ENCODE data around the gene XRN1.
"Not testable (repeated sequence)": the region's sequence is repeated elsewhere in the genome, so short reads cannot be mapped to it uniquely, and the experiment has no call there.

The XRN1 gene

DNA sequence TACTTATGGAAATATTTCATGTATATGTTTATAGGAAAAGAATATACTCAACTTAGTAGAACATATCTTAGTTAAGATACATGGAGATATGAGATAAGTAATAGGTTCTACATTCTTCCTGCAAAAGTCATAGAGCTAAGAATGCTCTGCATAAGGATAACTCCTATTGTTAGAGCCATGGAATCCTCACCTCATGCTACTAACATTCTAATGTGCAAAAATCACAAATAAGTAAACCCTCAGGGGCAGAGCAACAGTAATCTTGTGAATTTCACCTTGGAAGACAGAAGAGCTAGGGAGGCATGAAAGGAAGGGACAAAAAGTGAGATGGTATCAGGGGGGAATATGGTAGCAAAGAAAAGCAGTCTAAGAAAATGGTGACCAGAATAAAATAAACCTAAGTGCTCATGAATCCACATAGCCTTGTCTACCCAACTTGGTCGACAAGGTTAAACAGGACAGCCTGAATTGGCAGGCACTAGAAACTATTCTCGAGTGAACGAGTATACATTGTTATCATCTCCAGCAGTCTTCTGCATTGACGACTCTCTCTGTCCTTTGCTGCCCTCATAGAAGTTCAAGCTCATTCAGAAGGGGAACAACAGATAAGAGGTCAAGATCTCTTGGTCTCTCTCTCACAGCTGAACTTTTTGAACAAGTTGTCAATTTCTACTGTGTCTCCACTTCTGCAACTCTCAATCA, 52.8 kb downstream of the XRN1 start:
- Histone ChIP-seq H3K27me3 (ENCODE audit: control insufficient read depth in 1 of 2, insufficient read depth in 2 of 2, low read length in 2 of 2) (no peaks in the 10 kb centered on the region), H3K27ac (ENCODE audit: low read depth, low read length) (no peak overlapping the region), H3K9me3 (ENCODE audit: control insufficient read depth in 1 of 2, low read length in 2 of 2) (peaks cover 0 to 2% of the 10 kb centered on the region in 2 donors), H3K36me3 (ENCODE audit: control insufficient read depth in 1 of 2, insufficient read depth in 2 of 2, low read length in 2 of 2) (peaks cover 28 to 63% of the 10 kb centered on the region in 2 donors), H3K4me3 (ENCODE audit: low read depth in 1 of 2, low read length in 2 of 2) (no peak overlapping the region), H3K9ac (ENCODE audit: low read depth in 1 of 2, low read length in 2 of 2) (no peak overlapping the region), H3K4me1 (ENCODE audit: control insufficient read depth in 1 of 2, insufficient read depth in 2 of 2, low read length in 2 of 2) (no peaks in the 10 kb centered on the region)

DNA sequence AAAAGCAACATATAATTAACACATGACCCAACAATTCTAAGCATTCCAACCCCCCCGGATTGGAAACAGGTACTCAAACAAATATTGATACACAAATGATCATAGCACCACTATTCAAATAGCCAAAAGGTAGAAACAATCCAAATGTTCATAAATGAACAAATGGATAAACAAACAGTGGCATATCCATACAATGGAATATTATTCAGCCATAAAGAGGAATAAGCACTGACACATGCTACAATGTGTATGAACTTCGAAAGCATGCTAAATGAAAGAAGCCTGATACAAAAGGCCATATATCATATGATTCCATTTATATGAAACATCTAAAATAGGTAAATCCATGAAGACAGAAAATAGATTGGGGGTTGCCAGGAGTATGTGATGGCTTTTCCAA, 62.8 kb downstream of the XRN1 start:
- no peak overlapping the region for H3K27ac ChIP-seq (ENCODE audit: low read depth, low read length)
- H3K27me3 ChIP-seq (ENCODE audit: control insufficient read depth in 1 of 2, insufficient read depth in 2 of 2, low read length in 2 of 2): no peaks in the 10 kb centered on the region
- no peak overlapping the region for H3K4me3 ChIP-seq (ENCODE audit: low read depth in 1 of 2, low read length in 2 of 2)
- H3K9ac ChIP-seq (ENCODE audit: low read depth in 1 of 2, low read length in 2 of 2): no peak overlapping the region
- peaks cover 20 to 66% of the 10 kb centered on the region in 2 donors for H3K36me3 ChIP-seq (ENCODE audit: control insufficient read depth in 1 of 2, insufficient read depth in 2 of 2, low read length in 2 of 2)
- no peaks in the 10 kb centered on the region for H3K4me1 ChIP-seq (ENCODE audit: control insufficient read depth in 1 of 2, insufficient read depth in 2 of 2, low read length in 2 of 2)
- H3K9me3 ChIP-seq (ENCODE audit: control insufficient read depth in 1 of 2, low read length in 2 of 2): no peaks in the 10 kb centered on the region

DNA sequence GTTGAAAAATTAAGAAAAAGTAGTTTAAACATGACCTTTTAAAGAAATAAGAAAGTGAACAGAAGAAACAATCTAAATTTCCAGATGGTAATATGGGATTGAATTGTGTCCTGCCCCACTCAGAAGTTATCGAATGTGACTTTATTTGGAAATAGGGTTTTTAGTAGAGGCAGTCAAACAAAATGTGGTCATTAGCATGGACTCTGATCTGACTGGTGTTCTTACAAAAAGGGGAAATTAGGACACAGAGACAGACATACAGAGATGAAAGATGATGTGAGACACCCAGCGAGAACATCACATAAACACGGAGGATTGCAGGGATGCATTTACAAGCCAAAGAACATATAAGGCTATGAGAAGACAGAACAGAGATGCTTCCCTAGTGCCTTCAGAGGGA, 73.2 kb downstream of the XRN1 start:
- H3K4me1 ChIP-seq (ENCODE audit: control insufficient read depth in 1 of 2, insufficient read depth in 2 of 2, low read length in 2 of 2): no peaks in the 10 kb centered on the region
- H3K9ac ChIP-seq (ENCODE audit: low read depth in 1 of 2, low read length in 2 of 2): no peak overlapping the region
- H3K27me3 ChIP-seq (ENCODE audit: control insufficient read depth in 1 of 2, insufficient read depth in 2 of 2, low read length in 2 of 2): no peaks in the 10 kb centered on the region
- no peak overlapping the region for H3K4me3 ChIP-seq (ENCODE audit: low read depth in 1 of 2, low read length in 2 of 2)
- H3K27ac ChIP-seq (ENCODE audit: low read depth, low read length): no peak overlapping the region
- no peaks in the 10 kb centered on the region for H3K9me3 ChIP-seq (ENCODE audit: control insufficient read depth in 1 of 2, low read length in 2 of 2)
- peaks cover 20 to 39% of the 10 kb centered on the region in 2 donors for H3K36me3 ChIP-seq (ENCODE audit: control insufficient read depth in 1 of 2, insufficient read depth in 2 of 2, low read length in 2 of 2)

DNA sequence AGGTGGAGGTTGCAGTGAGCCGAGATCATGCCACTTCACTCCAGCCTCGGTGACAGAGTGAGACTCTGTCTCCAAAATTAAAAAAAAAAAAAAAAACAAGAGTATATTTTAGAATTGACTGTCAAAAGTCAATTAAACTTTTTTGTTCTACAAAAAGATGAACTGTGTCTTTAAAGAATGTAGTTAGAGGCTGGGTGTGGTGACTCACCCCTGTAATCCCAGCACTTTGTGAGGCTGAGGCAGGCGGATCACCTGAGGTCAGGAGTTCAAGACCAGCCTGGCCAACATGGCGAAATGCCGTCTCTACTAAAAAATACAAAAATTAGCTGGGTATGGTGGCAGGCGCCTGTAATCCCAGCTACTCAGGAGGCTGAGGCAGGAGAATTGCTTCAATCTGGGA, 78.3 kb downstream of the XRN1 start:
- H3K4me1 ChIP-seq (ENCODE audit: control insufficient read depth in 1 of 2, insufficient read depth in 2 of 2, low read length in 2 of 2); H3K9ac ChIP-seq (ENCODE audit: low read depth in 1 of 2, low read length in 2 of 2); H3K27me3 ChIP-seq (ENCODE audit: control insufficient read depth in 1 of 2, insufficient read depth in 2 of 2, low read length in 2 of 2); H3K9me3 ChIP-seq (ENCODE audit: control insufficient read depth in 1 of 2, low read length in 2 of 2); H3K27ac ChIP-seq (ENCODE audit: low read depth, low read length); H3K4me3 ChIP-seq (ENCODE audit: low read depth in 1 of 2, low read length in 2 of 2): not testable (repeated sequence)
- H3K36me3 ChIP-seq (ENCODE audit: control insufficient read depth in 1 of 2, insufficient read depth in 2 of 2, low read length in 2 of 2): peaks cover 14 to 46% of the 10 kb centered on the region in 2 donors

DNA sequence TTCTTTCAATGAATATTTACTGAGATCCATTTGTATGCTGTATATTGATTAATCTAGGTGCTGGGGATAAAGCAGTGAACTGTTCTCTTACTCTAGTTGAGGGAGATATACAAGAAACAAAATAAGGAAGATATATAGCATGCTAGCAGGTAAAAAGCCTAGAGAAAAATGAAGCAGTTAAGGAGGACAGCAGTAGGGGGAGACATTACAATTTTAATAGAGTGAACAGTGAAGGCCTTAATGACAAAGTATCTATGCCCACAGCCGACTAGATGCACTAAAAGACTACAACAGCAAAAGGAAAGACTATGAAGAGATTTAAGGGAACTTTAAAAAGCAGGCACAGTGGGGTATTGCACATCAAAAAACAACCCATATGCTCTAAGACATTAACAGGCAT, 81.4 kb downstream of the XRN1 start:
- Histone ChIP-seq H3K27ac (ENCODE audit: low read depth, low read length) (no peak overlapping the region), H3K36me3 (ENCODE audit: control insufficient read depth in 1 of 2, insufficient read depth in 2 of 2, low read length in 2 of 2) (peaks cover 21 to 45% of the 10 kb centered on the region in 2 donors)

DNA sequence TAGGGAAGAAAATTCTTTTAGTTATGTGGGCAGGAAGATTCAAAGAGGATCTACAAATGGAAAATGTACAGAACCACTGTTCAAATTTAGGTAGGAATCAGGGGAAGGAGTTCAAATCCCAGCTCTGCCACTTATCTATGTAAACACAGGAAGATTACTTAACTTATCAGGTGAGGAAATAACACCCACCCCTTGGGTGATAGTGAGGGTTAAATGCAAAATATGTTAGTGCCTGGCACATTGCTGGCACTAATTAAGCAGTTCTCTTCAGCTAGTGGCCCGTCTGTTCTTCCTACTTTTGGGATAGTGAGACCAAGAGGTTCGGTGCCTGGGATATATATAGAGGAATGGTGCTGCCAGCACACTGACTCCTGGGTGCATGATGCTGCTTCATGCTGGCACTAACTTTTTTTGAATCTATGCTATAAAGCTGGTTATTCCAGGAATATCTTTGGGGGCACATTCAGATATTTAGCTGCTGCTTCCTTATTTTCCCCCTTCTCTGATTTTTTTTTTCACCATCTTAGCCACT, 83.8 kb downstream of the XRN1 start:
- no peaks in the 10 kb centered on the region for H3K27me3 ChIP-seq (ENCODE audit: control insufficient read depth in 1 of 2, insufficient read depth in 2 of 2, low read length in 2 of 2)
- no peaks in the 10 kb centered on the region for H3K4me1 ChIP-seq (ENCODE audit: control insufficient read depth in 1 of 2, insufficient read depth in 2 of 2, low read length in 2 of 2)
- H3K9me3 ChIP-seq (ENCODE audit: control insufficient read depth in 1 of 2, low read length in 2 of 2): no peaks in the 10 kb centered on the region
- no peak overlapping the region for H3K4me3 ChIP-seq (ENCODE audit: low read depth in 1 of 2, low read length in 2 of 2)
- H3K27ac ChIP-seq (ENCODE audit: low read depth, low read length): no peak overlapping the region
- H3K36me3 ChIP-seq (ENCODE audit: control insufficient read depth in 1 of 2, insufficient read depth in 2 of 2, low read length in 2 of 2): peaks cover 35 to 45% of the 10 kb centered on the region in 2 donors
- H3K9ac ChIP-seq (ENCODE audit: low read depth in 1 of 2, low read length in 2 of 2): no peak overlapping the region

More for the DNA sequence above, 81.4 kb downstream of the XRN1 start:
- Histone ChIP-seq H3K9me3 (ENCODE audit: control insufficient read depth in 1 of 2, low read length in 2 of 2) (no peaks in the 10 kb centered on the region), H3K4me3 (ENCODE audit: low read depth in 1 of 2, low read length in 2 of 2) (no peak overlapping the region), H3K27me3 (ENCODE audit: control insufficient read depth in 1 of 2, insufficient read depth in 2 of 2, low read length in 2 of 2) (no peaks in the 10 kb centered on the region), H3K9ac (ENCODE audit: low read depth in 1 of 2, low read length in 2 of 2) (no peak overlapping the region), H3K4me1 (ENCODE audit: control insufficient read depth in 1 of 2, insufficient read depth in 2 of 2, low read length in 2 of 2) (no peaks in the 10 kb centered on the region)

DNA sequence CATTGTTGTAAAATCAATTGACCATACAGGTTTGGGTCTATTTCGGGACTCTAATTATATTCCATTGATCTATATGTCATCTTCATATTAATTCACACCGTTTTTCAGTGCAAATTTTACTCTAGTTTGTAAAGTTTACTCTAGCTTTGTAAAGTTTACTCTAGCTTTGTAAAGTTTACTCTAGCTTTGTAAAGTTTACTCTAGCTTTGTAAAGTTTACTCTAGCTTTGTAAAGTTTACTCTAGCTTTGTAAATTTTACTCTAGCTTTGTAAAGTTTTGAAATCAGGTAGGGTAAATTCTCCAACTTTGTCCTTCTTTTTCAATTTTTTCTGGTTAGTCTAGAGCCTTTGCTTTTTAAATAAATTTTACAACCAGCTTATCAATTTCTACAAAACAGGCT, 84.4 kb downstream of the XRN1 start:
- not testable (repeated sequence) for H3K27ac ChIP-seq (ENCODE audit: low read depth, low read length); H3K4me1 ChIP-seq (ENCODE audit: control insufficient read depth in 1 of 2, insufficient read depth in 2 of 2, low read length in 2 of 2); H3K4me3 ChIP-seq (ENCODE audit: low read depth in 1 of 2, low read length in 2 of 2); H3K9ac ChIP-seq (ENCODE audit: low read depth in 1 of 2, low read length in 2 of 2); H3K9me3 ChIP-seq (ENCODE audit: control insufficient read depth in 1 of 2, low read length in 2 of 2); H3K27me3 ChIP-seq (ENCODE audit: control insufficient read depth in 1 of 2, insufficient read depth in 2 of 2, low read length in 2 of 2)
- peaks cover 38 to 42% of the 10 kb centered on the region in 2 donors for H3K36me3 ChIP-seq (ENCODE audit: control insufficient read depth in 1 of 2, insufficient read depth in 2 of 2, low read length in 2 of 2)

DNA sequence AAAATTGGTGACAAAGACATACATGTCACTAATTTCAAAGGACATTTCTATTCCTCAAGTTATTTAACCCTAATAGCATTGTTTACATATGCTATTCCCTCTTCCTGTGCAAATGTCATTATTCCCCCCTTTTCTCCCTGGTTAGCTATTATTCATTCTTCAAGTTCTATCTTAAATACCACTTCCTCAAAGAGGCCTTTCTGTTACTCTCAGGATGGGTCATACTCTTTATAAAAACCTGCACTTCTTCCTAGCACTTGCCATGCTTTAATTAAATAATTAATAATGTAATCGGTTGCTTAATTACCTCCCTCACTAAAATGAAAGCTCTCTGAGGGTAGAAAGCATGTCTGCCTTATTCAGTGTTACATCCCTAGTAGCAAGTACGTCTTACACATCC, 88.5 kb downstream of the XRN1 start:
- Histone ChIP-seq H3K27me3 (ENCODE audit: control insufficient read depth in 1 of 2, insufficient read depth in 2 of 2, low read length in 2 of 2) (no peaks in the 10 kb centered on the region), H3K36me3 (ENCODE audit: control insufficient read depth in 1 of 2, insufficient read depth in 2 of 2, low read length in 2 of 2) (peaks cover 40 to 67% of the 10 kb centered on the region in 2 donors), H3K9me3 (ENCODE audit: control insufficient read depth in 1 of 2, low read length in 2 of 2) (no peaks in the 10 kb centered on the region), H3K4me1 (ENCODE audit: control insufficient read depth in 1 of 2, insufficient read depth in 2 of 2, low read length in 2 of 2) (no peaks in the 10 kb centered on the region), H3K9ac (ENCODE audit: low read depth in 1 of 2, low read length in 2 of 2) (no peak overlapping the region), H3K4me3 (ENCODE audit: low read depth in 1 of 2, low read length in 2 of 2) (no peak overlapping the region), H3K27ac (ENCODE audit: low read depth, low read length) (no peak overlapping the region)

DNA sequence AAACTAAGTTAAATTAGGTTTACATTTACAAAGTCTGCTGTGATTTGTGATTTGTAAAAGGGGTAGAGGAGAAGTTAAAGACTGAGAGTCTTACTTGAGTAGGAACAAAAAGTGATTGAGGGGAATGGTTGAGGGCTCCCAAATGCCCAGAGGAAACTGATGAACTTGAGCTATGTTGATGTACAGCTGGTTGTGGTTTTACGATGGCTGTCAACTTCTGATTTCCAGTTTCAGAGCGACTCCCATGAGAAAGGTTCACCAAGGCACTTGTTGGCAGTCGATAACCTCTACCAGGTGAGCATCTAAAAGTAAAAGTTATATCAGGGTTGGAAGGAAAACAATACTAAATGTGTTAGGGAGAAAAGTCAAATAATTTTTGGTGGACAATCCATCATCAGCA, 91.0 kb downstream of the XRN1 start:
- Histone ChIP-seq H3K27me3 (ENCODE audit: control insufficient read depth in 1 of 2, insufficient read depth in 2 of 2, low read length in 2 of 2) (no peaks in the 10 kb centered on the region), H3K4me1 (ENCODE audit: control insufficient read depth in 1 of 2, insufficient read depth in 2 of 2, low read length in 2 of 2) (no peaks in the 10 kb centered on the region), H3K36me3 (ENCODE audit: control insufficient read depth in 1 of 2, insufficient read depth in 2 of 2, low read length in 2 of 2) (peaks cover 37 to 74% of the 10 kb centered on the region in 2 donors), H3K9me3 (ENCODE audit: control insufficient read depth in 1 of 2, low read length in 2 of 2) (no peaks in the 10 kb centered on the region), H3K4me3 (ENCODE audit: low read depth in 1 of 2, low read length in 2 of 2) (no peak overlapping the region), H3K27ac (ENCODE audit: low read depth, low read length) (no peak overlapping the region), H3K9ac (ENCODE audit: low read depth in 1 of 2, low read length in 2 of 2) (no peak overlapping the region)

DNA sequence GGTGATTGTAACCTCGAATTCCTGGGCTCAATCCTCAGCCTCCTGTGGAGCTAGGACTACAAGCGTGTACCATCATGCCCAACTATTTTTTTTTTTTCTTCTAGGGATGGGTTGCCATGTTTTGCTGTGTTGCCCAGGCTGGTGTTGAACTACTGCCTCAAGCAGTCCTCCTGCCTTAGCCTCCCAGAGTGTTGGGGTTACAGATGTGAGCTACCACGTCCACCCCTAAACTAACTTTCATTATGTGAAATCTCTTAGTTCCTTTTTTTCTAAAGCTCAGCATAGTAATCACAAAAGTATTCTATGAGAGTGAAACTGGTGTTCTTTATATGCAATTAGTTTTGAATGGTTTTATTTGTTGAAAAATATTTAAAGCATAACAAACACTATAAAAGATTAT, 92.1 kb downstream of the XRN1 start:
- no peaks in the 10 kb centered on the region for H3K27me3 ChIP-seq (ENCODE audit: control insufficient read depth in 1 of 2, insufficient read depth in 2 of 2, low read length in 2 of 2)
- H3K9me3 ChIP-seq (ENCODE audit: control insufficient read depth in 1 of 2, low read length in 2 of 2): no peaks in the 10 kb centered on the region
- H3K4me1 ChIP-seq (ENCODE audit: control insufficient read depth in 1 of 2, insufficient read depth in 2 of 2, low read length in 2 of 2): no peaks in the 10 kb centered on the region
- H3K27ac ChIP-seq (ENCODE audit: low read depth, low read length): no peak overlapping the region
- H3K9ac ChIP-seq (ENCODE audit: low read depth in 1 of 2, low read length in 2 of 2): no peak overlapping the region
- H3K4me3 ChIP-seq (ENCODE audit: low read depth in 1 of 2, low read length in 2 of 2): no peak overlapping the region
- H3K36me3 ChIP-seq (ENCODE audit: control insufficient read depth in 1 of 2, insufficient read depth in 2 of 2, low read length in 2 of 2): peaks cover 29 to 74% of the 10 kb centered on the region in 2 donors
